IPS-15b (cell line): ENCODE results near the gene POLD1.
"Not testable (repeated sequence)": the region's sequence is repeated elsewhere in the genome, so short reads cannot be mapped to it uniquely, and the experiment has no call there.

Source experiments
- H3K27me3 ChIP-seq: one replicate; pipeline ENCODE4 v1.6.1; 2013; ENCODE audit warnings: low read length; ENCODE audit not compliant: control insufficient read depth, insufficient read depth
- H3K36me3 ChIP-seq: one replicate; pipeline ENCODE4 v1.6.1; 2013; ENCODE audit warnings: low read length; ENCODE audit not compliant: control insufficient read depth, insufficient read depth
- H3K4me1 ChIP-seq: one replicate; pipeline ENCODE4 v1.6.1; 2013; ENCODE audit warnings: mild to moderate bottlenecking, low read length; ENCODE audit not compliant: control insufficient read depth, insufficient read depth
- H3K4me3 ChIP-seq: one replicate; pipeline ENCODE4 v1.5.1; 2013; ENCODE audit warnings: low read depth, low read length
- H3K9ac ChIP-seq: one replicate; pipeline ENCODE4 v1.6.1; 2013; ENCODE audit warnings: low read depth, mild to moderate bottlenecking, low read length
- H3K9me3 ChIP-seq: one replicate; pipeline ENCODE4 v1.6.1; 2013; ENCODE audit warnings: mild to moderate bottlenecking, low read length; ENCODE audit not compliant: control insufficient read depth, insufficient read depth

The POLD1 gene

GRCh38 chr19:50383852-50384684 is at the start of gene POLD1:
Gene POLD1 (plus strand): TSS chr19:50384347. CDS start chr19:50398852, 14,505 bp downstream.
- H3K36me3 ChIP-seq = peaks cover 46% of the 10 kb centered on the region

GRCh38 chr19:50334741-50335421 is 49.3 kb upstream of the POLD1 start:
- Histone ChIP-seq H3K4me1 (peaks cover 5% of the 10 kb centered on the region), H3K9ac (no peak overlapping the region), H3K36me3 (no peaks in the 10 kb centered on the region), H3K4me3 (no peak overlapping the region), H3K9me3 (no peaks in the 10 kb centered on the region), H3K27me3 (no peaks in the 10 kb centered on the region)

More at GRCh38 chr19:50383852-50384684, at the start of gene POLD1:
- Histone ChIP-seq H3K27me3 (no peaks in the 10 kb centered on the region), H3K9ac (peak within 1 kb of the TSS; percentile 77), H3K4me3 (peak within 1 kb of the TSS; percentile 79), H3K4me1 (no peaks in the 10 kb centered on the region), H3K9me3 (no peaks in the 10 kb centered on the region)

- not testable (repeated sequence) for H3K9ac ChIP-seq, H3K9me3 ChIP-seq, H3K27me3 ChIP-seq, H3K4me3 ChIP-seq, H3K36me3 ChIP-seq, H3K4me1 ChIP-seq
These were observed 47.1 kb upstream of the POLD1 start for GRCh38 chr19:50337031-50337430.

- H3K27me3 ChIP-seq = no peaks in the 10 kb centered on the region
- H3K4me3 ChIP-seq = no peak overlapping the region
- peaks cover 2% of the 10 kb centered on the region for H3K36me3 ChIP-seq
- H3K4me1 ChIP-seq = no peaks in the 10 kb centered on the region
- H3K9me3 ChIP-seq = no peaks in the 10 kb centered on the region
- no peak overlapping the region for H3K9ac ChIP-seq
These were observed 43.8 kb upstream of the POLD1 start for GRCh38 chr19:50340331-50340730.

- no peak overlapping the region for H3K9ac ChIP-seq
These were observed 43.0 kb upstream of the POLD1 start for GRCh38 chr19:50341091-50341564.

GRCh38 chr19:50344661-50345318 is 39.4 kb upstream of the POLD1 start:
- Histone ChIP-seq H3K4me3 (no peak overlapping the region), H3K4me1 (no peaks in the 10 kb centered on the region), H3K36me3 (peaks cover 2% of the 10 kb centered on the region), H3K9me3 (no peaks in the 10 kb centered on the region), H3K27me3 (no peaks in the 10 kb centered on the region), H3K9ac (no peak overlapping the region)

More at GRCh38 chr19:50341091-50341564, 43.0 kb upstream of the POLD1 start:
- Histone ChIP-seq H3K4me3 (no peak overlapping the region), H3K36me3 (peaks cover 2% of the 10 kb centered on the region), H3K9me3 (no peaks in the 10 kb centered on the region), H3K27me3 (no peaks in the 10 kb centered on the region), H3K4me1 (no peaks in the 10 kb centered on the region)

GRCh38 chr19:50347089-50347581 is 37.0 kb upstream of the POLD1 start:
- not testable (repeated sequence) for H3K9me3 ChIP-seq, H3K36me3 ChIP-seq, H3K27me3 ChIP-seq, H3K4me3 ChIP-seq, H3K9ac ChIP-seq, H3K4me1 ChIP-seq

- H3K27me3 ChIP-seq = no peaks in the 10 kb centered on the region
- no peak overlapping the region for H3K4me3 ChIP-seq
- H3K36me3 ChIP-seq = peaks cover 2% of the 10 kb centered on the region
- H3K4me1 ChIP-seq = no peaks in the 10 kb centered on the region
- H3K9me3 ChIP-seq = no peaks in the 10 kb centered on the region
- H3K9ac ChIP-seq = no peak overlapping the region
These were observed 34.7 kb upstream of the POLD1 start for GRCh38 chr19:50349277-50350057.

GRCh38 chr19:50352242-50352641 is 31.9 kb upstream of the POLD1 start:
- no peaks in the 10 kb centered on the region for H3K4me1 ChIP-seq
- H3K4me3 ChIP-seq = no peak overlapping the region
- H3K27me3 ChIP-seq = no peaks in the 10 kb centered on the region
- H3K9ac ChIP-seq = no peak overlapping the region
- H3K9me3 ChIP-seq = no peaks in the 10 kb centered on the region
- no peaks in the 10 kb centered on the region for H3K36me3 ChIP-seq

- H3K27me3 ChIP-seq, H3K4me3 ChIP-seq, H3K9ac ChIP-seq, H3K36me3 ChIP-seq, H3K9me3 ChIP-seq, H3K4me1 ChIP-seq: not testable (repeated sequence)
These were observed 30.7 kb upstream of the POLD1 start for GRCh38 chr19:50353487-50353880.

GRCh38 chr19:50356691-50357177 is 27.4 kb upstream of the POLD1 start:
- Histone ChIP-seq H3K4me3 (no peak overlapping the region), H3K4me1 (peaks cover 2% of the 10 kb centered on the region), H3K27me3 (no peaks in the 10 kb centered on the region), H3K9me3 (no peaks in the 10 kb centered on the region), H3K36me3 (no peaks in the 10 kb centered on the region), H3K9ac (no peak overlapping the region)
